Testis (tissue), 5 donors: ENCODE results near the gene HPS6. TPM values are rescaled to one million over a fixed set of nuclear protein-coding genes. Genes with fewer than 3 reads are reported as not detected.
A peak's percentile ranks its signal among the peaks of the same experiment; 100 is the strongest.

Experiments
- DNase-seq: peaks from one replicate; pipeline ENCODE4 v3.0.0-alpha.2; 2019
- H3K27ac ChIP-seq, 2 donors: fragments of 200-600 bp; sonication (generic); one replicate each; pipeline ENCODE4 v1.5.1; 2019
- H3K27me3 ChIP-seq: fragments of 200-600 bp; sonication (generic); one replicate; pipeline ENCODE4 v1.5.1; 2019
- H3K36me3 ChIP-seq: fragments of 200-600 bp; sonication (generic); one replicate; pipeline ENCODE4 v1.5.1; 2017; ENCODE audit warnings: low read depth; ENCODE audit errors: missing control alignments
- H3K4me1 ChIP-seq: fragments of 200-600 bp; sonication (generic); one replicate; pipeline ENCODE4 v1.5.1; 2019
- H3K4me3 ChIP-seq, 2 donors: fragments of 200-600 bp; sonication (generic); one replicate each; pipeline ENCODE4 v1.5.1; 2017 to 2019
- H3K9me3 ChIP-seq: fragments of 200-600 bp; sonication (generic); one replicate; pipeline ENCODE4 v1.5.1; 2017
- CTCF ChIP-seq, 3 experiments: fragments of 450-650 bp in 2 of 3; fragments of 200-600 bp in 1 of 3; sonication (generic) in 1 of 3; IDR thresholded peaks; one replicate each; pipeline ENCODE4 v1.5.1; 2016 to 2019; ENCODE audit warnings: antibody characterized with exemption in 3 of 3, mild to moderate bottlenecking in 2 of 3, moderate library complexity in 1 of 3
- POLR2A ChIP-seq: fragments of 450-650 bp; IDR thresholded peaks from one replicate; pipeline ENCODE4 v1.6.1; 2017; ENCODE audit warnings: antibody characterized with exemption, mild to moderate bottlenecking, moderate library complexity
- whole genome bisulfite sequencing, 2 donors: methylation state at CpG; one replicate each; pipeline ENCODE4 v1.1.5; 2018; 5-methylcytosine and 5-hydroxymethylcytosine counted together
- intact Hi-C: fragments of 100-400 bp; cut with DNase I; formaldehyde crosslinking; loops from one replicate; pipeline ENCODE4 v1.15.1; 2023; ENCODE audit warnings: low total_unique reads
- long read RNA-seq, 2 donors: transcript quantifications; one replicate each; lab custom pipeline, GENCODE V29; 2026
- polyA plus RNA-seq: library from polyadenylated mRNA; stranded (reverse); fragments of 350-450 nt; fragmentation: Illumina TruSeq; extraction: RNeasy Lipid Tissue Mini Kit (QIAGEN cat#74804); gene quantifications from one replicate; pipeline ENCODE4 v1.2.3, GENCODE V29; 2014; ENCODE audit warnings: low read depth, low replicate concordance; ENCODE audit not compliant: insufficient read depth
- total RNA-seq, 2 donors: library from RNA; depleted of rRNA; stranded (reverse); fragments of >200 nt; gene quantifications; one replicate each; pipeline ENCODE4 v1.2.3, GENCODE V29; 2016

The HPS6 gene
- total RNA-seq (10 to 100 TPM; 19.6 to 23.2 TPM), polyA plus RNA-seq (9.7 TPM)
- long read RNA-seq, donor 1, transcript HPS6-201 (1 exons, 2,649 nt): major isoform, 23 of 23 reads
- long read RNA-seq, donor 1, partial matches to known transcripts: 0 of 23 reads
- long read RNA-seq, donor 1, other reads (novel, unspliced or antisense): 0 of 23 reads
- long read RNA-seq, donor 2, transcript HPS6-201 (1 exons, 2,649 nt): major isoform, 11 of 11 reads
- long read RNA-seq, donor 2, partial matches to known transcripts: 0 of 11 reads
- long read RNA-seq, donor 2, other reads (novel, unspliced or antisense): 0 of 11 reads

- intact Hi-C loops: no loop called here
Observed at GRCh38 chr10:102064868-102065560, at the start of gene HPS6. TSS of gene HPS6 (plus strand) at chr10:102065349. CDS start at chr10:102065475, 126 bp downstream.

GRCh38 chr10:102016416-102016815, 48.7 kb upstream of the HPS6 start:
- TF ChIP-seq CTCF (IDR thresholded peaks at IDR 0.05) (no peak), POLR2A (no peak)
- no peaks in the 10 kb centered on the region for H3K9me3 ChIP-seq
- H3K4me1 ChIP-seq: no peaks in the 10 kb centered on the region
- no peaks in the 10 kb centered on the region for H3K36me3 ChIP-seq
- no peaks in the 10 kb centered on the region for H3K27me3 ChIP-seq
- H3K4me3 ChIP-seq: no peak overlapping the region
- no peak overlapping the region for H3K27ac ChIP-seq
- no peak for DNase-seq
- intact Hi-C loops: loop anchor here (10.0 kb wide), 1 partner anchor 172 kb away; the partner anchor contains the start of gene KCNIP2

More at GRCh38 chr10:102064868-102065560, at the start of gene HPS6:
- peaks cover 10% of the 10 kb centered on the region for H3K4me1 ChIP-seq
- DNase-seq: peak; percentile 92
- peak within 1 kb of the TSS; percentile 93 to 94 for H3K4me3 ChIP-seq
- no peaks in the 10 kb centered on the region for H3K9me3 ChIP-seq
- H3K27ac ChIP-seq: peak within 1 kb of the TSS; percentile 81 to 90
- no peaks in the 10 kb centered on the region for H3K27me3 ChIP-seq
- no peaks in the 10 kb centered on the region for H3K36me3 ChIP-seq
- WGBS, 2 donors: 0 to 2% methylated on average over 22 to 32 of the region's 61 CpGs
- TF ChIP-seq CTCF (IDR thresholded peaks at IDR 0.05) (peak in 1 of 3 experiments; percentile 18), POLR2A (no peak)

GRCh38 chr10:102017295-102017694, 47.9 kb upstream of the HPS6 start:
- H3K27me3 ChIP-seq: no peaks in the 10 kb centered on the region
- no peaks in the 10 kb centered on the region for H3K36me3 ChIP-seq
- no peaks in the 10 kb centered on the region for H3K4me1 ChIP-seq
- no peak overlapping the region for H3K27ac ChIP-seq
- 79 to 84% methylated on average over 2 of the region's 2 CpGs for WGBS, 2 donors
- no peak overlapping the region for H3K4me3 ChIP-seq
- no peaks in the 10 kb centered on the region for H3K9me3 ChIP-seq
- intact Hi-C loops: loop anchor here (10.0 kb wide), 1 partner anchor 172 kb away; the partner anchor contains the start of gene KCNIP2
- TF ChIP-seq CTCF (IDR thresholded peaks at IDR 0.05) (no peak), POLR2A (no peak)
- no peak for DNase-seq

- no peaks in the 10 kb centered on the region for H3K9me3 ChIP-seq
- TF ChIP-seq POLR2A (no peak), CTCF (IDR thresholded peaks at IDR 0.05) (no peak)
- H3K27ac ChIP-seq: no peak overlapping the region
- H3K4me3 ChIP-seq: no peak overlapping the region
- intact Hi-C loops: no loop called here
- no peaks in the 10 kb centered on the region for H3K36me3 ChIP-seq
- 91 to 96% methylated on average over 2 of the region's 2 CpGs for WGBS, 2 donors
- H3K4me1 ChIP-seq: no peaks in the 10 kb centered on the region
- H3K27me3 ChIP-seq: no peaks in the 10 kb centered on the region
- DNase-seq: no peak
Observed at GRCh38 chr10:102020938-102021337, 44.2 kb upstream of the HPS6 start.
